LNCAP (cell line): ENCODE results near the gene SERPINA1.

Experiments used
- CTCF ChIP-seq: fragments of 450-650 bp; IDR thresholded peaks from 2 replicates; pipeline ENCODE4 v1.5.1; 2017; ENCODE audit warnings: mild to moderate bottlenecking

SERPINA1 gene

GRCh38 chr14:94380225-94381148 lies 7.9 kb downstream of the SERPINA1 start:
- TF ChIP-seq CTCF = no peak

- TF ChIP-seq CTCF = no peak
Measured at GRCh38 chr14:94379291-94380224, 8.8 kb downstream of the SERPINA1 start.

- TF ChIP-seq CTCF = no peak
Measured at GRCh38 chr14:94378527-94379290, 9.7 kb downstream of the SERPINA1 start.

GRCh38 chr14:94377866-94378470 lies 10.4 kb downstream of the SERPINA1 start:
- no peak for TF ChIP-seq CTCF

GRCh38 chr14:94376976-94377865 lies 11.2 kb downstream of the SERPINA1 start:
- TF ChIP-seq CTCF = no peak

GRCh38 chr14:94376108-94376975 lies 12.1 kb downstream of the SERPINA1 start:
- no peak for TF ChIP-seq CTCF
